ENCODE measurements around the gene TARBP2.
"Not testable (repeated sequence)": the region's sequence is repeated elsewhere in the genome, so short reads cannot be mapped to it uniquely, and the experiment has no call there.

The TARBP2 gene

GRCh38 chr12:53476769-53477209 lies 24.3 kb upstream of the TARBP2 start:
- no peak for DNase-seq

GRCh38 chr12:53478865-53479264 lies 22.2 kb upstream of the TARBP2 start:
- no peak for DNase-seq

GRCh38 chr12:53479331-53479730 lies 21.8 kb upstream of the TARBP2 start:
- no peak for DNase-seq

GRCh38 chr12:53480491-53481442 lies 20.3 kb upstream of the TARBP2 start:
- no peak for DNase-seq

- DNase-seq: not testable (repeated sequence)
Observed at GRCh38 chr12:53481458-53481857, 19.6 kb upstream of the TARBP2 start.

GRCh38 chr12:53481939-53482586 lies 19.0 kb upstream of the TARBP2 start:
- no peak for DNase-seq

GRCh38 chr12:53482626-53483168 lies 18.4 kb upstream of the TARBP2 start:
- DNase-seq: no peak

GRCh38 chr12:53483225-53483978 lies 17.7 kb upstream of the TARBP2 start:
- DNase-seq: no peak

GRCh38 chr12:53483979-53484377 lies 17.1 kb upstream of the TARBP2 start:
- no peak for DNase-seq

- DNase-seq: no peak
Observed at GRCh38 chr12:53484686-53485575, 16.2 kb upstream of the TARBP2 start.

- DNase-seq: no peak
Observed at GRCh38 chr12:53485955-53486735, 14.9 kb upstream of the TARBP2 start.

- DNase-seq: no peak
Observed at GRCh38 chr12:53486736-53487487, 14.2 kb upstream of the TARBP2 start.

GRCh38 chr12:53489242-53489864 lies 11.7 kb upstream of the TARBP2 start:
- DNase-seq: no peak

- no peak for DNase-seq
Observed at GRCh38 chr12:53492188-53492587, 8.9 kb upstream of the TARBP2 start.

GRCh38 chr12:53492830-53493609 lies 8.1 kb upstream of the TARBP2 start:
- peak; percentile 67 for DNase-seq

GRCh38 chr12:53493610-53494391 lies 7.3 kb upstream of the TARBP2 start:
- no peak for DNase-seq

- DNase-seq: no peak
Observed at GRCh38 chr12:53495903-53496751, 5.0 kb upstream of the TARBP2 start.

Measured in 8988T (cell line).